HG03469 (cell line): ENCODE results near the gene MYCBPAP.
A peak's percentile ranks its signal among the peaks of the same experiment; 100 is the strongest.
"Not testable (repeated sequence)": the region's sequence is repeated elsewhere in the genome, so short reads cannot be mapped to it uniquely, and the experiment has no call there.

Experiments
- ATAC-seq: cut with Tn5 transposase; IDR thresholded peaks from one replicate; pipeline ENCODE4 v1.9.1; 2021; ENCODE audit warnings: mild to moderate bottlenecking, moderate library complexity, moderate number of reproducible peaks; ENCODE audit not compliant: unreplicated experiment

The MYCBPAP gene

DNA sequence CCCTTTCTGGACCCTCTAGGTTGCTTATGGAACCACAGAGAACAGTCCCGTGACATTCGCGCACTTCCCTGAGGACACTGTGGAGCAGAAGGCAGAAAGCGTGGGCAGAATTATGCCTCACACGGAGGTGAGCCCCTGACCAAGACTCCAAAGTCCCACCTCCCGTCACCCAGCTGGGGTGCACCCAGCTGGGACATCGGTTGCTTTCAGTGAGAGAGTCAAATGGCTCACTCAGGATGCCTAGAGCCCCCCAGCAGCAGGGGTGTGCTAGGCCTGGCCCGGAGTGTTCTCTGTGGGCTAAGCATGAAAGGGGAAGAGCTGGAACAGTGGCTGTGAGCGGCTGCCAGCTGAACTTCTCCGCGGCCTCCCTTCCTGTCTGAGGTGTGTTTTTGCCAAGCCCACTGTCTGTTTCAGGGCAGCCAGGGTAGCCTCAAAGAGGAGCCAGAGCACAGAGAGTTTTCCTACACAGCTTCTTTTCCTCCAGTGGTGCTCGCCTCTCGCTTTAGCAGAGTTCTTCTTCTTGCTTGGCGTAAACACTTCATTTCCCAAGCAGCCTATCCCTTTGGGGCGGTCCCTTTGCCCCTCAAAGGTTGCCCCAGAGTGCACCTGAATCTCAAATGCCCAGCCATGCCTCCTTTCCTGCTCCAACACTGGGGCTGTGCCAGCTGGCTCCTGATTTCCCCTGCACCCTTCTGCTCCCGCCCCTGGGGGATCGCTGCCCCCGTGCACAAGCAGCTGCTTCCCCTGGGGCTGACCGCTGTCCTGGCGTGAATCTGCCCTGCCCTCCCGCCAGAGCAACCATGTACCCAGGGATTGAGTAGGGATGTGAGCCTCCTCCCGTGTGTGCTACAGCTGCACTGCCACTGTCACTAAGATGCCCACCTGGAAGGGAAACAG is 37.0 kb upstream of the MYCBPAP start:
- ATAC-seq = no peak

DNA sequence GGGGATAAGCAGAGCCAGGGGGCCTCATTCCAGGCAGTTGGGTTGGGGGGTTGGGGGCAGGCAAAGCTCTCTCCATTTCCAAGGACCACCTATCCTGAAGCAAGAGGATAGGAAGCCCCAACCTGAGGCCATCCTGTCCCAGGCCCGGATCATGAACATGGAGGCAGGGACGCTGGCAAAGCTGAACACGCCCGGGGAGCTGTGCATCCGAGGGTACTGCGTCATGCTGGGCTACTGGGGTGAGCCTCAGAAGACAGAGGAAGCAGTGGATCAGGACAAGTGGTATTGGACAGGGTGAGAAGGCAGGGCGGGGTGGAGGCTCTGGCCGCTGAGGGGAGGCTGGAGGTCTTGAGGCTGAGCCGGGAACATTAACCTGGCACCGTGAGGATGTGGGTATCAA is 36.0 kb upstream of the MYCBPAP start:
- no peak for ATAC-seq

DNA sequence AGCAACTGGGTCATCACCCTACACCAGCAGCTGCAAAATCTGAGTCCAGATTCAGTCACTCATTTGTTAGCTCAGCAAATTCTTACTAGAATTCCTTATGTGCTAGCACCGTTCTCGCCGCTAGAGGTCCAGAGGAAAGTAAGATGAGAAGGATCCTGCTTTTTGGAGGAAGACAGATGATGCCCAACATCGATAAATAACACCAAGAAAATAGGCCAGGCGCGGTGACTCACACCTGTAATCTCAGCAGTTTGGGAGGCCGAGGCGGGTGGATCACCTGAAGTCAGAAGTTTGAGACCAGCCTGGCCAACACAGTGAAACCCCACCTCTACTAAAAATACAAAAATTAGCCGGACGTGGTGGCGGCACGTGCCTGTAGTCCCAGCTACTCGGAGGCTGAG is 35.5 kb upstream of the MYCBPAP start:
- not testable (repeated sequence) for ATAC-seq

DNA sequence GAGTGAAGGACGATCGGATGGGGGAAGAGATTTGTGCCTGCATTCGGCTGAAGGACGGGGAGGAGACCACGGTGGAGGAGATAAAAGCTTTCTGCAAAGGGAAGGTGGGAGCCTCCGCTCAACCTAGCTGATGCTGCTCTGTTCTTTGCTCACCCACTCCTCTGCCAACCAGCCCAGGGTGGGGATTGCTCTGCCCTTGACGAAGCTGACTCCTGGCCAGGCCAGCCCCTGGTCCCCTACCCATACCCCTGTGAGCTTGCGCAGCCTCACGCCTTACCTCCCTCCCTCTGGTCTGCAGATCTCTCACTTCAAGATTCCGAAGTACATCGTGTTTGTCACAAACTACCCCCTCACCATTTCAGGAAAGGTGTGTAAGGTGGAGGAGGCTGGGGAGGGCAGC is 34.3 kb upstream of the MYCBPAP start:
- ATAC-seq = no peak

DNA sequence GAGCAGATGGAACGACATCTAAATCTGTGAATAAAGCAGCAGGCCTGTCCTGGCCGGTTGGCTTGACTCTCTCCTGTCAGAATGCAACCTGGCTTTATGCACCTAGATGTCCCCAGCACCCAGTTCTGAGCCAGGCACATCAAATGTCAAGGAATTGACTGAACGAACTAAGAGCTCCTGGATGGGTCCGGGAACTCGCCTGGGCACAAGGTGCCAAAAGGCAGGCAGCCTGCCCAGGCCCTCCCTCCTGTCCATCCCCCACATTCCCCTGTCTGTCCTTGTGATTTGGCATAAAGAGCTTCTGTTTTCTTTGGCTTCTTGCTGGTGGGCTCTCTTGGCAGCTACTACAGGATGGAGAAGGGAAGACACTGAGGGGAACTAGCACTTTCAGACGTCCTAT is 33.7 kb upstream of the MYCBPAP start:
- ATAC-seq = no peak

DNA sequence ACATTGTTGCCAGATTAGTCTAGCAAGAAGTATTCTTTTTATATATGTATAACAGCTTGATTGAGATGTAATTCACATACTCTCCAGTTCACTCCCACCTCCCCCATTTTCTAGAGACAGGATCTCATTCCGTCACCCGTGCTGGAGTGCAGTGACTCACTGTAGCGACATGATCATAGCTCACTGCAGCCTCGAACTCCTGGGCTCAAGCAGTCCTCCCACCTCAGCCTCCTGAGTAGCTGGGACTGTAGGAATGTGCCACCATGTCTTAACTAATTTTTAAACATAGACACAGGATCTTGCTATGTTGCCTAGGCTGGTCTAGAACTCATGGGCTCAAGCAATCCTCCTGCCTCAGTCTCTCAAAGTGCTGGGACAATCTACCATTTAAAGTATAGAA is 32.9 kb upstream of the MYCBPAP start:
- ATAC-seq = no peak

DNA sequence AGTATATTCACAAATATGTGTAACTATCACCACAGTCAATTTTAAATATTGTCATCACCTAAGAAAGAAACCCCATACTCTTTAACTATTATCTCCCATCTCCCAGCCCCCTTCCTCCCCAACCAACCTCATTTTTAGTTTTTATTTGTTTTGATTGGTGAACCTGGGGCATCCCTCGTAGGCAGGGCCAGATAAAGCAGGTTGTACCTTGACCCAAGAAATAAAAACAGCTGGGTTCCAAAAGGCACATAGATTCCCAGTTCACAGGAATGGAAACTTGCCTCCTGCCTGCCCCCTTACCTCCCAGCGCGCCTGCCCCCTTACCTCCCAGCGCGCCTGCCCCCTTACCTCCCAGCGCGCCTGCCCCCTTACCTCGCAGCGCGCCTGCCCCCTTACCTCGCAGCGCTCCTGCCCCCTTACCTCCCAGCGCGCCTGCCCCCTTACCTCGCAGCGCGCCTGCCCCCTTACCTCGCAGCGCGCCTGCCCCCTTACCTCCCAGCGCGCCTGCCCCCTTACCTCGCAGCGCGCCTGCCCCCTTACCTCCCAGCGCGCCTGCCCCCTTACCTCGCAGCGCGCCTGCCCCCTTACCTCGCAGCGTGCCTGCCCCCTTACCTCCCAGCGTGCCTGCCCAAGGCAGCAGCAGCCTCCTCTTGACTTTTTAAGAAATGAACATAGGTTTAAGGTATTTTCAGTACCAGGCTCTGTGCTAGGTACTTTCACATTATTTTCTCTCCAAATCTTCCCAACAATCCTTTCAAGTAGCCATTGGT is 32.3 kb upstream of the MYCBPAP start:
- ATAC-seq = not testable (repeated sequence)

DNA sequence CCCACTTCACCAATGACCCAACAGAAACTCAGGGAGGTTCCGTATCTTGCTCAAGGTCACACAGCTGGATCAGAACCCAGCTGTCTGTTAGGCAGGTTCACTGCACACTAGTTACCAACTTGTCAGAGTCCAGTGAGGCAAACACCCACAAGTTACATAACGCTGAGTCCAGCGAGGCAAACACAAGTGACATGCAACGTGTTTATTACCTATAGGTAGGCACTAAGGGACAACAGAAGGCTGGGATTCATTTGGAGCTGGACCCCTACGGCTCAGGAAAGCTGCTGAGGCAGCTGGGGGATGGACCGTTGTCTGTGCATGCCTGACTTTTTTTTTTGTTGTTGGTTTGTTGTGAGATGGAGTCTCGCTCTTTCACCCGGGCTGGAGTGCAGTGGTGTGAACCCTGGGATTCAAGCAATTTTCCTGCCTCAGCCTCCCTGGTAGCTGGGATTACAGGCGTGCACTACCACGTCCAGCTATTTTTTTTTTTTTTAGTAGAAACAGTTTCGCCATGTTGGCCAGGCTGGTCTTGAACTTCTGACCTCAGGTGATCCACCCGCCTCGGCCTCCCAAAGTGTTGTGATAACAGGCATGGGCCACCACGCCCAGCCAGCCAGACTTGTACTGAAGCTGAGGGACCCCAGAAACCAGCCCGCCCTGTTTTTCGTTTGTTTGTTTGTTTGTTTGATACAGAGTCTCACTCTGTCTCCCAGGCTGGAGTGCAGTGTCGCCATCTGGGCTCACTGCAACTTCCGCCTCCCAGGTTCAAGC is 31.5 kb upstream of the MYCBPAP start:
- ATAC-seq = no peak

DNA sequence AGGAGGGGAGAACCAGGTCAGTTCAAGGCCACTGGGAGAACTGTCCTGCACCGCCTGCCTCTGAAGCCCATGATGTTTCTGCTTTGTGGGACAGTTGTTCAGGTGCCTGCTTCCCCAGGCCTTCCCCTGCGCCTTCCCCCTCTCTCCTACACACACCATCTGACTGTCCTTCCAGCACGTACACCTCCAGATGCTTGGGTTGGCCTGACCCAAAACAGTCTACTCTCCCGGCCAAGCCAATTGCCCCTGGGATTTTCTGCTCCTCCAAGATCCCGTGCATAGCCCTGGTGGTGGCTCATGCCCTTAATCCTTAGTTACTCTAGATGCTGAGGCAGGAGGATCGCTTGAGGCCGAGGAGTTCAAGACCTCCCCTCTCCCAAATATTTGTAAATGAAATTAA is 30.3 kb upstream of the MYCBPAP start:
- ATAC-seq = no peak

DNA sequence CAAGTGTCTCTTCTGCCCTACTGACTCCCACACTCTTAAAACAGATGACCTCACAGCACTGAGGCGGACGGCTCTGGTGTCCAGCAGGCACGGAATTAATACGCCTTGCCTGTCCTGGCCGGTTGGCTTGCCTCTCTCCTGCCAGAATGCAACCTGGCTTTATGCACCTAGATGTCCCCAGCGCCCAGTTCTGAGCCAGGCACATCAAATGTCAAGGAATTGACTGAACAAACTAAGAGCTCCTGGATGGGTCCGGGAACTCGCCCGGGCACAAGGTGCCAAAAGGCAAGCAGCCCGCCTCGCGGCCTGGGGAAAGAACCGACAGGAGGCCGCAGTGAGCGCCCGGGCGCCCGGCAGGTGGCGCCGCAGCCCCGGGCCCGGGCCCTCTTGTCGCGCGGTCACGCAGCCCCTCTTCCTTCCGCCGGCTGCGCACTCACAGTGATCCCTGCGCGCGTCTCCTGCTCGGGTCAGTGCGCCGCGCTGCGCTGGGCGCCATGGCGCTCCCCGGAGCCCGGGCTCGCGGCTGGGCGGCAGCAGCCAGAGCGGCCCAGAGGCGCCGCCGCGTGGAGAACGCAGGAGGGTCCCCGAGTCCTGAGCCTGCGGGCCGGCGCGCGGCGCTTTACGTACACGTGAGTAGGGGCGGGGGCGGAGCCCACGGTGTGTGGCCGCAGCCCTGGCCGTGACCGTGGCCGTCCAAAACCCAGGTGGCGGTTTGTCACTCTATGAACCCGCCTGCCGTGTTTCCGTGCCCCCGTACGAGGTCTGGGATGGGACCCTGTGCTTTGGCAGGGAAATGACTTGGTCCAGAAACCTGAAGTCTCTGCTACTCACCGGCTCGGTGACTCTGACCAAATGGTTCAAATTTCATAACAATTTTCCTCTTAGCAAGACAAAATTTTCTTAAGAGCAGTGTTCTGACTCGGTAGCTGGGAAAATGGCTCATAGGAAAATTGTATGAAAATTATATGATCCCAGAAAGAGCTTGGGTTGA is 29.6 kb upstream of the MYCBPAP start, which contains the start of gene RSAD1:
Gene RSAD1 (plus strand): TSS at position 470 of the 991 bp plus-strand sequence. CDS start 25 bp downstream, at position 495.
- ATAC-seq = peak; percentile 77

DNA sequence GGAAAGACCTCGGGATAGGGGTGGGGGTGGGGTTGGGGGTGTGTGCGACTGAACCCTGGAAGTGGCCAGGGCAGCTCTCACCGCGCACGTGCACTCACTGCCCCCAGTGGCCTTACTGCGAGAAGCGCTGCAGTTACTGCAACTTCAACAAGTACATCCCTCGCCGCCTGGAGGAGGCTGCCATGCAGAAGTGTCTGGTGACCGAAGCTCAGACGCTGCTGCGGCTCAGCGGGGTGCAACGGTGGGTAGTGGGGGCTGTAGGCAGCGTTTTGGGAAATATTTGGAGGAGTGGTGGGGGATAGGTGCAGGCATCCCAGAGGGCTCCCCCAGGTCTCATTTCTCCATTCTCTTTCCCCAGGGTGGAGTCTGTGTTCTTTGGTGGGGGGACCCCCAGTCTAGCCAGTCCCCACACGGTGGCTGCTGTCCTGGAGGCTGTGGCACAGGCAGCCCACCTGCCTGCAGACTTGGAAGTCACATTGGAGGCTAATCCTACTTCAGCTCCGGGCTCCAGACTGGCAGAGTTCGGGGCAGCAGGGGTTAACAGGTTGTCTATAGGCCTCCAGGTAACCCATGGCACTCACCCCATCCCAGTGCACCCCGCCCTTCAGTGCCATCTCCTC is 28.6 kb upstream of the MYCBPAP start:
- ATAC-seq = no peak

DNA sequence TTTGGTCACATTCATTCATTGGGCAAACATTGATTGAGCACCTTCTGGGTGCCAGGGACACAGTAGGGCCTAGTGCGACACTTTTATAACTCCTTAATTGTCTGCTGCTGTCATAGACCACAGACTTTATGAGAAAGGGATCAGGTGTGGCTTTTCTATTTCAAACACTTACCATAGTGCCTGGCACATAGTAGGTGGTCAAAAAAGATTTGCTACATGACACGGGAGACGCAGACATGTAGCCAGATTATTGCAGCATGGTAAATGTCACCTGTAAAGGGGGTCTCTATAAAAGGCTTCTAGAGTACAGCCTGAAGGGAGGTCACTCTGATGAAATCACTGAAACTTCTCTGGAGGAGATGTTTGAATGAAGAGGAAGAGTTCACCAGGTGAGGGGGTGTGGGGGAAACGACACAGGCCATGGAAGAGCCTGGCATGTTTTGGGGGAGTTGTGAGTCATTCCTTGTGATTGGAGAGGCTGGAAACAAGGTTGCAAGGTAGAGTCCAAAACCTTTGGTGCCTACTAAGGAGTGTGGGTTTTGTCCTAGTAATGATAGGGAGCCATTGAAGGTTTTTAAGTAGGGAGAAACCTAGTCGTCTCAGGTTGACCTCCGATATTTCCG is 28.0 kb upstream of the MYCBPAP start:
- ATAC-seq = no peak

DNA sequence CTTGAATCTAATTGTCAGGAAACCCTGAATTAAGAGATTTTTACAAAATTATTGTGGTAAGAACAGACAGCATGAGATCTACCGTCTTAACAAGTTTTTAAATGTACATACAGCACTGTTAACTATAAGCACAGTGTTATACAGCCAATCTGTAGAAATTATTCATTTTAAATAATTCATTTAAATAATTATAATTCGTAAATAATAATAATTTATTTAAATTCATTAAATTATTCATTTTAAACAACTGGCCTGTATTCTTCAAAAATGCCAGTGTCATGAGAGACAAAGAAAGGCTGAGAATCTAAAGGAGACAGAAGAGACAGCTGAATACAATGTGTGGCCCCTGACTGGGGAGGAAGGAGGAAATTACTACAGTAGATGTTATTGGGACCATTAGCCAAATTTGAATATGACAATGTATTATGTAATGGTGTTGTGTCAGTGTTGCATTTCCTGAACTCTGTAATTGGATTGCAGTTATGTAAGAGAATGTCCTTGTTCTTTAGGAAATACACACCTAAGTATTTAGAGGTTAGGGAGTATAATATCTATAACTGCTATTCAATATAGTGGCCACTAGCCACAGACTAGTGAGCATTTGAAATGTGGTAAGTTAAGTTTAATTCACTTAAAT is 27.3 kb upstream of the MYCBPAP start:
- ATAC-seq = no peak

DNA sequence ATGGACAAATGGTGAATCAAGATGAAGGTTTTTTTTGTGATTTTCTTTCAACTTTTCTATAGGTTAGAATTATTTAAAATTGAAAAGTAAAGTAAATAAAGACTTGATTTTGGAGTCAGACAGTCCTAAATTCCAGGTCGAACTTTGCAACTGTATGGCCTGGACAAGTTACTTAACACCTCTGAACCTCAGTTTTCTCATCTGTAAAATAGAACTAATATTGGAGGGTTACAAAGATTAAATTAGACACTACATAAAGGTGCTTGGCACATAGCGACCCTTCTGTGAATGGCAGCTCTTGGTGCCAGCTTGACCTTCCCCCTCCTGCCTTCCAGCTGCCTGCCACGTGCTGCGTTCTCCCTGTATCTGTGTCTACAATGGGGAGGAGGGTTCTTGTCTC is 26.6 kb upstream of the MYCBPAP start:
- no peak for ATAC-seq

DNA sequence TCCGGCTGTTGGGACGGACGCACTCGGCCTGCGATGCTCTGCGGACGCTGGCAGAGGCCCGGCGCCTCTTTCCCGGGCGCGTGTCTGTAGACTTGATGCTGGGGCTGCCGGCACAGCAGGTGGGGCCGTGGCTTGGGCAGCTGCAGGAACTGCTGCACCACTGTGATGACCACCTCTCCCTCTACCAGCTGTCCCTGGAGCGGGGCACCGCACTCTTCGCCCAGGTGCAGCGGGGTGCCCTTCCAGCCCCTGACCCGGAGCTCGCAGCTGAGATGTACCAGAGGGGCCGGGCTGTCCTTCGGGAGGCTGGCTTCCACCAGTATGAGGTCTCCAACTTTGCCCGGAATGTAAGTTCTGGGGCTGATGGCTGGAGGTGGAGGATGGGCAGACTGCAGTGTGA is 26.1 kb upstream of the MYCBPAP start:
- ATAC-seq = no peak

DNA sequence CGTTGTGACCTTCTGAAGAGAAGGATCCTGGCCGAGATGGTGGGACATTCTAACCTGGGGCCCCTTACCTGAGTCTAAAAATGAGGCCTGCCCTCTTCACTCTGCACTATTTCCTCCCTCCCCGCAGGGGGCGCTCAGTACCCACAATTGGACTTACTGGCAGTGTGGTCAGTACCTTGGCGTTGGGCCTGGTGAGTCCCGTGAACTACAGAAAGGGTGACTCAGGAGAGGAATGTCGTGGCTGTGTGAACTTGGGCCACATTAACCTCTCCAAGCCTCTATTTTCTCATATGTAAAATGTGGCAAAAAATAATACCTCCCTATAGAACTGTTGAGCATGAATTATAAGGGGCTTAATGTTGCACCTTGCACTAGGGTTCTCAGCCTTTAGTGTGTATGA is 25.7 kb upstream of the MYCBPAP start:
- ATAC-seq = no peak

DNA sequence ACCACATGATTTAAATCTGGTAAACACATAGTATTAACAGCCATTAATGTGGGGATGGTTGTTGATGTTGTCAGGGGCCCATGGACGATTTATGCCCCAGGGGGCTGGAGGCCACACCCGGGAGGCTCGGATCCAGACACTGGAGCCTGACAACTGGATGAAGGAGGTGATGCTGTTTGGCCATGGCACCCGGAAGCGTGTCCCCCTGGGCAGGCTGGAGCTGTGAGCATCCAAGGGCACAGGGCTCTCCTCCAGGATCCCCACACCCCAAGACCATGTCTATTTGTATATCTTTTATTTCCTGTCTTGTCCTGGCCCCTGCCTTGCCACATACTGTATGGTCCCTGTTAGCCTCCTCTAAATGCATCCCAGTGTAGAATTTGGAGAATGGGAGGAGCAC is 25.0 kb upstream of the MYCBPAP start:
- ATAC-seq = no peak

DNA sequence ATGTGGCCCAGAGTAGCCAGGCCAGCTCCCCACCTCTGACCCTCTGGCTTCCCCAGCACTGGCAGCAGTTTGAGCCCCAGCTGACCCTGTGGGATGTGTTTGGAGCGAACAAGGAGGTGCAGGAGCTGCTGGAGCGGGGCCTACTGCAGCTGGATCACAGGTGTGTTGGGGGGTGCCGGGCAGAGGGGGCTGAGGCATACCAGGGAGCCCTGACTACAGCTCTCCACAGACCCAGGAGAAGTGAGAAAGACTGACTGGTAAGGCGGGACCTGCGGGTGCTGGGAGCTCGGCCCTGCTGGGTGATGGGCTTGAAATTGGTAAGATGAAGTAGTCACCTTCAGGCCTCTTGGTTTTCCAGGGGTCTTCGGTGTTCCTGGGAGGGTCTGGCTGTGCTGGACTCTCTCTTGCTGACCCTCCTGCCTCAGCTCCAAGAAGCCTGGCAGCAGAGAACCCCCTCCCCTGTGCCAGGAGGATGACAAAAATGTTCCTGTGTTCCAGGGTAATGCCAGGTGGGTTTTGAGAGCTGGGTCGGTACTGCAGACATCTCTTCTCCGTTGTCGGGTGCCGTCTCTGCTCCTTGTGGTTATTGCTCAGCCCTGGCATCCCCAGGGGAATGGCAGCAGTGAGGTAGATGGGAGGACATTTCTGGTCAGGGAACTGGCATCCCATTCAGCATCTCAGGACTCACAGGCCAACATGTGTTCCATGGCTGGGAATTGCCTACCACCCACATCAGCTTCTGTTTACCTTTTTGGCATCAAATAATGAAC is 23.7 kb upstream of the MYCBPAP start:
- ATAC-seq = no peak
